HG02610 (cell line): Measurements from ENCODE around the gene FOSB.

ENCODE experiments used
- ATAC-seq: cut with Tn5 transposase; IDR thresholded peaks from one replicate; pipeline ENCODE4 v1.9.1; 2021; ENCODE audit warnings: mild to moderate bottlenecking, moderate library complexity; ENCODE audit not compliant: unreplicated experiment

The FOSB gene

GRCh38 chr19:45467115-45467455 is 711 bp upstream of the FOSB start:
- ATAC-seq: no peak

GRCh38 chr19:45468159-45468651 is 409 bp downstream of the FOSB start:
- no peak for ATAC-seq

GRCh38 chr19:45468803-45469131 is 971 bp downstream of the FOSB start:
- peak; percentile 8 for ATAC-seq

GRCh38 chr19:45469132-45469944 is 1.5 kb downstream of the FOSB start:
- peak; percentile 49 for ATAC-seq

- ATAC-seq: no peak
Measured at GRCh38 chr19:45469945-45470761, 2.4 kb downstream of the FOSB start.

GRCh38 chr19:45470762-45471081 is 2.9 kb downstream of the FOSB start:
- ATAC-seq: no peak

- ATAC-seq: no peak
Measured at GRCh38 chr19:45471111-45471930, 3.5 kb downstream of the FOSB start.

- ATAC-seq: no peak
Measured at GRCh38 chr19:45471931-45472562, 4.3 kb downstream of the FOSB start.

GRCh38 chr19:45472563-45473366 is 5.0 kb downstream of the FOSB start:
- no peak for ATAC-seq

- no peak for ATAC-seq
Measured at GRCh38 chr19:45473367-45473681, 5.5 kb downstream of the FOSB start.

- ATAC-seq: no peak
Measured at GRCh38 chr19:45473682-45474605, 6.1 kb downstream of the FOSB start.

GRCh38 chr19:45474606-45475521 is 7.1 kb downstream of the FOSB start:
- ATAC-seq: no peak

- no peak for ATAC-seq
Measured at GRCh38 chr19:45475537-45476291, 7.9 kb downstream of the FOSB start.

GRCh38 chr19:45476304-45476703 is 8.5 kb downstream of the FOSB start:
- ATAC-seq: no peak

- ATAC-seq: no peak
Measured at GRCh38 chr19:45477186-45477585, 9.4 kb downstream of the FOSB start.

GRCh38 chr19:45477713-45478453 is 10.1 kb downstream of the FOSB start:
- no peak for ATAC-seq
